HG03097 (cell line): ENCODE data around the gene PPP1R3A.
"Not testable (repeated sequence)": the region's sequence is repeated elsewhere in the genome, so short reads cannot be mapped to it uniquely, and the experiment has no call there.

Source experiments
- ATAC-seq: cut with Tn5 transposase; IDR thresholded peaks from one replicate; pipeline ENCODE4 v1.9.1; 2021; ENCODE audit not compliant: unreplicated experiment, low FRiP score

The PPP1R3A gene, protein sequence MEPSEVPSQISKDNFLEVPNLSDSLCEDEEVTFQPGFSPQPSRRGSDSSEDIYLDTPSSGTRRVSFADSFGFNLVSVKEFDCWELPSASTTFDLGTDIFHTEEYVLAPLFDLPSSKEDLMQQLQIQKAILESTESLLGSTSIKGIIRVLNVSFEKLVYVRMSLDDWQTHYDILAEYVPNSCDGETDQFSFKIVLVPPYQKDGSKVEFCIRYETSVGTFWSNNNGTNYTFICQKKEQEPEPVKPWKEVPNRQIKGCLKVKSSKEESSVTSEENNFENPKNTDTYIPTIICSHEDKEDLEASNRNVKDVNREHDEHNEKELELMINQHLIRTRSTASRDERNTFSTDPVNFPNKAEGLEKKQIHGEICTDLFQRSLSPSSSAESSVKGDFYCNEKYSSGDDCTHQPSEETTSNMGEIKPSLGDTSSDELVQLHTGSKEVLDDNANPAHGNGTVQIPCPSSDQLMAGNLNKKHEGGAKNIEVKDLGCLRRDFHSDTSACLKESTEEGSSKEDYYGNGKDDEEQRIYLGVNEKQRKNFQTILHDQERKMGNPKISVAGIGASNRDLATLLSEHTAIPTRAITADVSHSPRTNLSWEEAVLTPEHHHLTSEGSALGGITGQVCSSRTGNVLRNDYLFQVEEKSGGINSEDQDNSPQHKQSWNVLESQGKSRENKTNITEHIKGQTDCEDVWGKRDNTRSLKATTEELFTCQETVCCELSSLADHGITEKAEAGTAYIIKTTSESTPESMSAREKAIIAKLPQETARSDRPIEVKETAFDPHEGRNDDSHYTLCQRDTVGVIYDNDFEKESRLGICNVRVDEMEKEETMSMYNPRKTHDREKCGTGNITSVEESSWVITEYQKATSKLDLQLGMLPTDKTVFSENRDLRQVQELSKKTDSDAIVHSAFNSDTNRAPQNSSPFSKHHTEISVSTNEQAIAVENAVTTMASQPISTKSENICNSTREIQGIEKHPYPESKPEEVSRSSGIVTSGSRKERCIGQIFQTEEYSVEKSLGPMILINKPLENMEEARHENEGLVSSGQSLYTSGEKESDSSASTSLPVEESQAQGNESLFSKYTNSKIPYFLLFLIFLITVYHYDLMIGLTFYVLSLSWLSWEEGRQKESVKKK

DNA sequence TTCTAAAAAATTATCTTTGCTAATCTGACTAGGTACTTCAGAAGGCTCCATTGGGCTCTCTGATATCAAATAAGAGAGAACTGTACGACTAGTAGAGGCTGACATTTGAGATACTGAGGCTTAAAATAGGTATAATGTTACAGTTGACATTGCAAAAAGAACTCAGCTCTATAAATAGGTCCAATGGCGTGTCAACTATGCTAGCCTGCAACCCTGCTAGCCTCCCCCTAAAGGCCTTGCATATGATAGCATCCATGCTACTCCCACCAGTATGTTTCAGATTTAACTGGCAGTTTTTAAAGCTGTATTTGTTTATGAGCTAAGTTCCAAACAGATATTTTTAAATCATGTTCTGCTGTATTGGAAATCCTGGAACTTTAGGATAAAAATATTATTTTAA is at the start of gene PPP1R3A:
Gene PPP1R3A (minus strand): TSS at position 64 of the 400 bp plus-strand sequence. CDS start 13 bp downstream, at position 51.
- ATAC-seq: no peak

DNA sequence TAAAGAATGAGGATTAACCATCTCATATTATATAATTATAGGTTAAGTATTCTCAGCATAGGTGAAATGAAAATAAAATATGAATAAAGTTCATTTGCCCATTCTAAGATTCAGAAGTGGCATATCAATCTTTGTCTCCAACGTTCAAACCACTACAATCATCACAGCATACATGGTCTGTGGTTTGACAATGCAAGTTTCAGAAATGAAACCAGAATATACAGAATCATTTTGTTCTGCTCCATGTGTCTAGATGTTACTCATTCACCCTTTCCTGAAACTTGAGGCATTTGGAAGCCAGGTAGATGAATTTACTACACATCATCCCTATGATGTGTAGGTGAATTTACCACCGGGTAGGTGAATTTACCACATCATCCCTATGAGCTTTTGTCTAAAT is 44.5 kb upstream of the PPP1R3A start:
- no peak for ATAC-seq

DNA sequence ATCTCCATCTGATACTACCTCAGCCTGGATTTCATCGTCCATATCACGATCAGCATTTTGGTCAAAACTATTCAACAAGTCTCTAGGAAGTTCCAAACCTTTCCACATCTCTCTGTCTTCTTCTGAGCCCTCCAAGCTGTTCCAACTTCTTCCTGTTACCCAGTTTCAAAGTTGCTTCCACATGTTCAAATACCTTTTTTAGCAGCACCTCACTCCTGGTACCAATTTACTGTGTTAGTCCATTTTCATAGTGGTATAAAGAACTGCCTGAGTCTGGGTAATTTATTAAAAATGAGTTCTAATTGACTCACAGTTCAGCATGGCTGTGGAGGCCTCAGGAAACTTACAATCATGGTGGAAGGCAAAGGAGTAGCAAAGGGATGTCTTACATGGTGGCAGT is 41.1 kb upstream of the PPP1R3A start:
- no peak for ATAC-seq

DNA sequence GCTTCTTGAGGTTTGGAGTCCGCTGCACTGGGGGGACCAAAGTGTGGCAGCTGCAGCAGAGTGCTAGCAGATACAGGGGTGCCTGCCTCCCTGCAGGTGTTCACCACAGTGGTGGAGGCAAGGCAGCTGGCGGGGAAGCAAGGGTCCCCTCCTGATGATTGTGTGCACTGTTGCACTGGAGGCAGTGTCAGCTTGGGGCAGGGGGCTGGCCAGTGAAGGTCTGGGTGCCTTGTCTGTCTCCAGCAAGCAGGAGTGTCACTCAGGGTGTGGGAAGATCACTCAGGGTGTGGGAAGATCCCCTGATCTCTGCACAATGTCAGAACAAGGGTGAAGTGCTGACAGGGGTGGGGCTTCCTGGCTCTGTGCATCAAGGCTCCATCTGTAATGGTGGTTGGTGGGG is 36.3 kb upstream of the PPP1R3A start:
- no peak for ATAC-seq

DNA sequence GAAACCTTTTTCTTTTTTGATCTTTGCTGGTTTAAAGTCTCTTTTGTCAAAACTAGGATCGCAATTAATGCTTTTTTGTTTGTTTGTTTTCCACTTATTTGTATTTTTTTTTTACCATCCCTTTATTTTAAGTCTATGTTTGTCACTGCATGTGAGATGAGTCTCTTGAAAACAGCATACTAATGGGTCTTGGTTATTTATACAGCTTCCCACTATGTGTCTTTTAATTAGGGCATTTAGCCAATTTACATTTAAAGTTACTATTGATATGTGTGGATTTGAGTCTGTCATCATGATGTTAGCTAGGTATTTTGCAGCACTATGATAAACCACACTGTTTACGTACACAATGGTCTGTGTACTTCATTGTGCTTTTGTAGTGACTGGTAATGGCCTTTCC is 34.7 kb upstream of the PPP1R3A start:
- no peak for ATAC-seq

DNA sequence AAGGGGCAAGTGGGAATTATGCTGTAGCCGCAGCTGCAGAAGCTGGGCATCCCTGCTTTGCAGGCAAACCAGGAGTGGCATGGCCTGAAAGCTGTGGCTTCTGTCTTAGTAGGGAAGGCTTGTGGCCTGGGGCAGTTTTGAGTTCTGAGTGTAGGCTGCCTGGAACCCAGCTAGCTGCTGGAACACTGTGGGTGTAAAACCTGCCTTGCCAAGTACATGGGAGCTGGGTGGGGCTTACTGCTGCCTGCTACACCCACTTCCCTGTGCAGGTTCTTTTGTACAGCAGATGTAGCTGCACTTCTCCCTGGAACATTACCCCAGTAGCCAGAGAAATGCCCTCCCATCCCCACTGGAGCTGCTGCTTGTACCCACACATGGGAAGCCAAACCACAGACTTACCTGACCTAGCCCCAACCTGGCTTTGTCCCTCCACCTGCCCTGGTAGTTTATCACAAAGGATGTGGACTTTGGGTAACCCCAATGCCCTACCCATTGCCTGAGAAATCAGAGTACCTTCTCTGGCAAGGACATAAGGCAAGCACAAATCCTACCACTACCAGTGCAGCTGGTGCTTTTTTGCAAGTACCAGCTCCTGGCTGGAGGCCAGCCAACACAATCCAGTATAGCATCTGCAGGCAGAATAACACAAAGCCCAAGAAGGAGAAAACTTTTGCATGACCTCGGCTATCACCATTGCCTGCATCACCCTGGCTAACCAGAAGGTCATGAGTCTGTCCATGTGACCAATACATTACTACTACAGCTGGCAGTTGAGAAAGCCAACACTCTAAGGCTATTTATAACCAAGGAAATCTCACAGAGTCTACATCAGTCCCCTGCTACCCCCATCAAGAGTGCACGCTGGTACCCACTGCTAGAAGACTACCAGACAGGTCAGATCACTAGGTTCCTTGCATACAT is 26.5 kb upstream of the PPP1R3A start:
- no peak for ATAC-seq

DNA sequence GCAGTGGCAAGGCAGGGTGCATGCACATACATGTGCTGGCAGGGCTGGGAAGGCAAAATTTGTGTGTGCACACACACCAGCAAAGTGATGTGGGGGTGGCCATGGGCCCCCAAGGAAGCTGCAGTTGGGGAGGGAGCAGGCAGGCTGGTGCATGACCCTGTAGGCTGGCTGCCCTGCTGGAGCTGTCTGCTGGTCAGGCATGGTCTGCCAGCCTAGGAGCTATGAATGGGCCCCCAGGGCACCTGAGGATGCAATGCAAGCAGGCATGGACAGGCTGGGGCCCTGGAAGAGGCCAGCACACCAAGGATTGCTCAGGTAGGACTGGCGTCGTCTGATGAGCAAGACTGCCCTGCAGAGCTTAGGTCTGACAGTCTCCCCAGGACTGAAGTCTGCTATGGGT is 18.2 kb upstream of the PPP1R3A start:
- ATAC-seq: no peak

DNA sequence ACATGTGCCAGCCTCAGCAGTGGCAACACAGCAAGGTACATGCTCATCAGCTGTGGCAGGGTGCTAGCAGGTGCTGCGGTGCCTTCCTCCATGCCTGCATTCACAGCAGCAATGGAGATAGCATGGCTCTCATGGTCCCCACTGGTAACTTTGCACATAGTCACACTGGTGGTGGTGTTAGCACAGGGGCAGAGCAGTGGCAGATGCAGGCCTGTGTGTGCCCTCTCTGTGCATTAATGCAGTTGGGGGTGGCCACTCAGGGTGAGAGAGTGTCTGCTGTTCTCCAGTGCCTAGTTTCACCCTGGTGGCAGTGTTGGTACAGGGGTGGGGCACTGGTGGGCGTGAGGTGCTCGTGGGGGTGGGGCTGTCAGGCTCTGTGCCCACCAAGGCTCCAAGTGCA is 17.7 kb upstream of the PPP1R3A start:
- no peak for ATAC-seq

DNA sequence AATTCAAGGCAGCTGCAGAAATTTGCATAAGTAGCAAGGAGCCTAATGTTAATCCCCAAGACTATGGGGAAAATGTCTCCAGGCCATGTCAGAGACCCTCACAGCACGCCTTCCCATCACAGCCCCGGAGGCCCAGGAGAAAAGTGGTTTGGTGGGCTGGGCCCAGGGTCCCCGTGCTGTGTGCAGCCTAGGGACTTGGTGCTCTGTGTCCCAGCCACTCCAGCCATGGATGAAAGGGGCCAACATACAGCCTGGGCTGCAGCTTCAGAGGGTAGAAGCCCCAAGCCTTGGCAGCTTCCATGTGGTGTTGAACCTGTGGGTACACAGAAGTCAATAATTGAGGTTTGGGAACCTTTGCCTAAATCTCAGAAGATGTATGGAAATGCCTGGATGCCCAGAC is 10.6 kb upstream of the PPP1R3A start:
- ATAC-seq: not testable (repeated sequence)

DNA sequence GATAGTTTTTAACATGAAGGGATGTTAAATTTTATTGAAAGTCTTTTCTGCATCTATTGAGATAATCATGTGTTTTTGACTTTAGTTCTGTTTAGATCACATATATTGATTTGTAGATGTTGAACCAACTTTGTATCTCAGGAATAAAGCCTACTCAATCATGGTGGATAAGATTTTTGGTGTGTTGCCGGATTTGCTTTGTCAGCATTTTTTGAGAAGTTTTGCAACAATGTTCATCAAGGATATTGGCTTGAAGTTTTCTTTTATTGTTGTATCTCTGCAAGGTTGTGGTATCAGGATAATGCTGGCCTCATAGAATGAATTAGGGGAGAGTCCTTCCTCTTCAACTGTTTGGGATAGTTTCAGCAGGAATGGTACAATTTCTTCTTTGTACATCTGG is 9.3 kb upstream of the PPP1R3A start:
- ATAC-seq: no peak

DNA sequence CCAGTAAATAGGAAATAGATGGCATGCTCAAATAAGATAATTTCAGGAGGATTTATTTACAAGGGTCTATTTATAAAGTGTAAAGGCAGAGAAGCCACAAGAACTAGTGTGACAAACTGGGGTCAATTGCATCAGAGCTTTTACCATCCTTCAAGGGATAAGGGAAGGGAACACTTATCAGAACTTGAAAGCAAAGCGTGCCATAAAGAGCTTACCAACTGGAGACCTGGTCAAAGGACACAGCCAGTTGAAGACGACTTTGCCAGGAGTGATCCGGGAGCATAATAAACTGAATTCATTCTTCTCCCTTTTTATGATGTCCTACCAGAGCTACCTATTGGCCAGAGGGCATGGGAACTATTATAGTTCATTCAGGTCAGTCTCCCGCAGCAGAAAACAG is 3.2 kb upstream of the PPP1R3A start:
- ATAC-seq: no peak

DNA sequence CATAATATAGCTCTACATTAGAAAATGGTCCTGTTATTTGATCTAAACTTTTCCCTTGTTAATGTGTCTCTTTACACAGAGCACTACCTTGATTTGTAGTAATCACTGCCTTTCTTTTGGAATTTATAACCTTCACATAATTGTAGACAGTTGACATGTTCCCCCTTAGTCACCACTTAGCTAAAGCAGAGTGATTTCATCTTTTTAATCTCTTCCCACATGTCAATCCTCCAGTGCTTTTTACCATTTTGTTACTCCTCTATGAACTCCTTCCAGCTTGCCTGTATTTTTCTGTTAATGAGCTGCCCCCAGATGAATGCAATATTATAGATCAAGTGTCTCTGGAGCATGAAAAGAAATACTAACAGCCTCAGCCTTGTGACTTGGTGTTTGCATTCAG is 2.6 kb upstream of the PPP1R3A start:
- no peak for ATAC-seq

DNA sequence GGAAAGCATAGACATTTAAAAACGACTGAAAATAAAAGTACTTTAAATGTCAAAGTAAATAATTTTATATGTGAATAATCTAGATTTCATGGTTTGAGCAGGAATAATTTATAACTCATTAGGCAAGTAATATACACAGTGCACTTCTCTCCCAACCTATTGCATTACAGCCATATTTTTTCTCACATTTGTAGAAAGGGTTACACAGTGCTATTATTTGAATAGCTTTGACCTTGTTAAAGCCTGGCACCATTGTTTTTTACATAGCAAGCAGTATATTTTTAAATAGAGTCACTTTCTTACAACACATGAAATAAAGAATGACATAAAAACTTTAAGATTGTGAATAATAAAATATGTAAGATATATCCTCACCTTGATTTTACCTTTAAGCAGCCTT is 969 bp downstream of the PPP1R3A start:
- ATAC-seq: no peak

DNA sequence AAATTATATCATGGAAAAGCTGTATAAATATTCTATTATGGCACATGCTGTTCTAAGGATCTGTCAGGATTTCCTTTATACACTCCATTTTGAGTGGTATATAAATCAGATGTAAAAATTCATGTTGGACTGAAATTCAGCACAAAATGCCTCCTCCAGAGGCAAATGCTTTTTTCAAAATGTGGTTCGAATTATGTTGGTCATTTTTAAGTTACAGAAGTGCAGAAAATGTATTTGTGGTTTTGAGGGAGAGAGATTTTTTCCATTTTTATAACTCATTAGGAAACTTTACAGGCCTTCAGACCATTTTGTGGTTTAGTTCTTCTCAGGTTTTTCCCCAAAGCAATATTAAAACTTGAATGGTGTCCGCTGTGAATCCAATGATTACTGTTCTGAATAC is 2.9 kb downstream of the PPP1R3A start:
- ATAC-seq: no peak

DNA sequence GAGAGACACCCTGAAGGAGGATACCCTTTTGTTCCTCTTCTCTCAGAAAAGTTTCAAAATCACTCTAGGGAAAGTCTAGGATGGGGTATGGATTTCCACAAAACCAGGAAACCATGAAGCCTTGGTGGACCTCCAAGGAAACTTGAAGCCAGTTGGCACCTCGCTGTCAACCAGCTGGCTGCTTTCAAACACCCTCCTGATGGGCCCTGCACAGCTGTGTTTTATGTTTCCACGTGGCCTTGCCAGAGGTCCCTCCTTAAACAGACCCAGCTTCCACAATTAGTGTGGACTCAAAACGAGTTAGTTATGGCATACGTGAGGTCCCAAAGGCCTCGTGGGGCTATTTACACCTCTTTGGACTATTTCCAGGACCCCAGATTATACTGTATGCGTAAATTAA is 5.9 kb downstream of the PPP1R3A start:
- no peak for ATAC-seq

DNA sequence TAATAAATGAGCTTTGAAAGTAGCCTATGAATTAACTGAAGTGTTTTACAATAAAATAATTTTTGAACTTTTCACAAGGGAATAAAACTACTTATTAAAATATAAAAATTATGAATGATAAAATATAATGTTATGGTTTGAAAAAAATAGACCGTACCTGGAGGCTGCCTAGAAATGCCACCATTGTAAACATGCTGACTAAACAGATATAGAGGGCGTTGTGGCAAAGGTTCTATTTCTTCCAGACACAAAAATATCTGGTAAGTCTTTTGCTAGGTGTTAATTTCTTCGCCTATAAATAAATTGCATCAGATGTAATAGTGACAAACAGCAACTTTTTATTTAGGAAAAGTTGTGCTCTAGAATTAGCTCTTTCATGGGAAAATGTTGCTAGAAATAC is 11.2 kb downstream of the PPP1R3A start:
- no peak for ATAC-seq

DNA sequence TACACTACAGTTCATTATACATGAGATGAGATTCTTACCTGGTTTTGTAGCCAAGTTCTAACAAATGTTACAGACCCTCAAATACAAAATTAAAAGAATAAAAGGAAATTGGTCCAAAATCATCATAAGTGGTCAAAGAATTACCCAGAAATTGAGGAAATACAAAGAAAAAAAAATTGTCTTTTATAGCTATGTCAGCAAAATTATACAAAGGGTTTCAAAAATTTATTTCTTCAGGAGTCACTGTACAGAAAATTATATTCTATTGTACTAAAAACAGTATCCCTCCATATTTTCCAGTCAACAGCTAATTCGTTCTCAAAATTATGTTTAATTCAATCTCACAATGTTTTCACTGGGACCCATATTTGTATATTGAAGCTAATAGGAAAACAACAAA is 14.3 kb downstream of the PPP1R3A start:
- ATAC-seq: no peak

DNA sequence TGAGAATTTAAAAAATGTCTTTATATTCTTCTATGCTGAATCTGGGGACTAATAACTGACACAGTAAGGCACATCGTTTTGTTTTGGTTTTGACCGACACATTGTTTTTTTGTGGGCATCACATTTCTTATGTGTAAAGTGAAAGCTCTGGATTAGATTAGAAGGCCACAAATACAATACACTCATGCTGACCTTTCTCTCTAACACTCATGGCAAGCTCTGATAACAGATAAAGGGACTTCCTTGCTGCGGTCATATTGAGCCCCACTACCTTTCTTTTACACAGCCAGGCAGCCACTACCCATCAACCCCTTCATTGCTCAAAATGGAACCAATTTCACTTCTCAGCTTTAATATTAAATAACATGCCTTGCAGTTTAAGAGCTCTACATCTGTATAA is 26.0 kb downstream of the PPP1R3A start:
- no peak for ATAC-seq

DNA sequence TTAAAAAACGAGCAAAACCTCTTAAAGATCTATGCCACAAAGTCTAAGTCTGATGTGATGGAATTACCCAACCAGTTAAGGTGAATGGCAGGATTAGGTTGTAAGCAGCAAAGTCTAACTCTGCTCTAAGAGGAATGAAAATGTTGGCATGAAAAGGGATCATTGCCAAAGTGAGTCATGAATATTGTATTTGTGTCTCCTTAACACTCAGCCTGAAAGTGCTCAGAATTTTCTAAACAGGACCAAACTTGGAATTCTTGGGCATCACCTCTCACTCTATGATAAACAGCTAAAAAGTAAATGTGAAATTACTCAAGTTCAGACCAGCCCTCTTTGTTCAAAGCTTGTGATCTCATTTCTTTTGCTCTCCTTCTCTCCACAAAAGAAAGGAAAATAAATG is 27.0 kb downstream of the PPP1R3A start:
- ATAC-seq: no peak

DNA sequence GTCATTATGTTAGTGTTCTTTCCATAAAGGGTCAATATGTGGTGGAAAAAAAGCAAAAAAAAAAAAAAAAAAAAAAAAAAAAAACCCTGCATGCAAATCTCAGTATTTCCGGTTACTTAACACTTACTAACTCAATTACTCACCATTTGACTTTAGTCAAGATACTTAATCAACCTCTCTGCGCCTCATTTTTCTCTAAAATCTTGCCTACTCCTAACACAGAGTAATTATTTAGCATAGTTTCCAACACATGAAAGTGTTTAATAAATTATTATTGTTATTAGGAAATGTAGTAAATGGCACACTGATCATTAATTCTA is 27.8 kb downstream of the PPP1R3A start:
- ATAC-seq: no peak
